GM21515 (cell line): ENCODE measurements around the gene GGT1.
"Not testable (repeated sequence)": the region's sequence is repeated elsewhere in the genome, so short reads cannot be mapped to it uniquely, and the experiment has no call there.

ENCODE experiments used
- ATAC-seq: cut with Tn5 transposase; IDR thresholded peaks from one replicate; pipeline ENCODE4 v1.9.1; 2021; ENCODE audit not compliant: unreplicated experiment

GGT1 gene

GRCh38 chr22:24633231-24634023 lies 30.4 kb downstream of the GGT1 start:
- ATAC-seq = not testable (repeated sequence)

GRCh38 chr22:24634776-24635389 lies 31.9 kb downstream of the GGT1 start:
- not testable (repeated sequence) for ATAC-seq

GRCh38 chr22:24636513-24636912 lies 33.5 kb downstream of the GGT1 start:
- ATAC-seq = not testable (repeated sequence)

GRCh38 chr22:24642307-24642706 lies 39.3 kb downstream of the GGT1 start:
- ATAC-seq = not testable (repeated sequence)

- ATAC-seq = not testable (repeated sequence)
Observed at GRCh38 chr22:24644409-24644808, 41.4 kb downstream of the GGT1 start.

GRCh38 chr22:24645408-24646399 lies 42.7 kb downstream of the GGT1 start:
- ATAC-seq = not testable (repeated sequence)

GRCh38 chr22:24646756-24647155 lies 43.8 kb downstream of the GGT1 start:
- ATAC-seq = not testable (repeated sequence)

GRCh38 chr22:24649371-24649770 lies 46.4 kb downstream of the GGT1 start:
- not testable (repeated sequence) for ATAC-seq

GRCh38 chr22:24650884-24651283 lies 47.9 kb downstream of the GGT1 start:
- ATAC-seq = not testable (repeated sequence)

GRCh38 chr22:24665395-24665794 lies 62.4 kb downstream of the GGT1 start:
- not testable (repeated sequence) for ATAC-seq

GRCh38 chr22:24667904-24668303 lies 64.9 kb downstream of the GGT1 start:
- not testable (repeated sequence) for ATAC-seq

- ATAC-seq = not testable (repeated sequence)
Observed at GRCh38 chr22:24672532-24672931, 69.5 kb downstream of the GGT1 start.
